CD14-positive monocyte (primary cell): ENCODE results near the gene MPLKIP. TPM values are rescaled to one million over a fixed set of nuclear protein-coding genes. Genes with fewer than 3 reads are reported as not detected.
A peak's percentile ranks its signal among the peaks of the same experiment; 100 is the strongest.

ENCODE experiments used
- DNase-seq, 3 donors: peaks; one replicate each; pipeline ENCODE4 v3.0.0-alpha.2; 2011 to 2022
- H2AFZ ChIP-seq: 2 replicates; pipeline ENCODE4 v1.6.0; 2012; ENCODE audit warnings: mild to moderate bottlenecking, low read depth, low read length, inconsistent platforms; ENCODE audit not compliant: insufficient read depth, poor library complexity, severe bottlenecking
- H3K27ac ChIP-seq, 2 donors: 1 replicate in 1 of 2; 2 replicates in 1 of 2; pipeline ENCODE4 v1.5.1; 2012 to 2013; ENCODE audit warnings: low read length in 2 of 2, control low read depth in 1 of 2, inconsistent platforms in 1 of 2, low read depth in 1 of 2, mild to moderate bottlenecking in 1 of 2
- H3K27me3 ChIP-seq, 2 donors: one replicate each; pipeline versions ENCODE4 v1.6.0 to v1.6.1; 2011 to 2013; ENCODE audit warnings: low read length in 2 of 2; ENCODE audit not compliant: control insufficient read depth in 2 of 2, insufficient read depth in 2 of 2
- H3K36me3 ChIP-seq, 2 donors: replicated peaks in 1 of 2; 1 replicate in 1 of 2; 2 replicates in 1 of 2; pipeline versions ENCODE4 v1.5.1 to v1.6.1; 2012 to 2013; ENCODE audit warnings: low read length in 2 of 2, control low read depth in 1 of 2, inconsistent platforms in 1 of 2, mild to moderate bottlenecking in 1 of 2; ENCODE audit not compliant: insufficient read depth in 2 of 2, control insufficient read depth in 1 of 2
- H3K4me1 ChIP-seq, 2 donors: 1 replicate in 1 of 2; 2 replicates in 1 of 2; pipeline versions ENCODE4 v1.5.1 to v1.6.1; 2012 to 2013; ENCODE audit warnings: low read length in 2 of 2, control low read depth in 1 of 2, inconsistent platforms in 1 of 2, mild to moderate bottlenecking in 1 of 2, moderate library complexity in 1 of 2; ENCODE audit not compliant: insufficient read depth in 2 of 2, control insufficient read depth in 1 of 2
- H3K4me2 ChIP-seq: replicated peaks from 2 replicates; pipeline ENCODE3; 2012; ENCODE audit warnings: low read length, moderate library complexity, mild to moderate bottlenecking; ENCODE audit not compliant: poor library complexity, severe bottlenecking; ENCODE audit errors: extremely low read depth
- H3K4me3 ChIP-seq, 3 experiments: fragments of 200-600 bp in 1 of 3; sonication (generic) in 1 of 3; replicated peaks in 1 of 3; 1 replicate in 2 of 3; 2 replicates in 1 of 3; pipeline ENCODE4 v1.5.1; 2011 to 2013; ENCODE audit warnings: low read length in 3 of 3, mild to moderate bottlenecking in 3 of 3, control low read depth in 2 of 3, low read depth in 2 of 3, inconsistent platforms in 1 of 3, moderate library complexity in 1 of 3
- H3K79me2 ChIP-seq: 2 replicates; pipeline ENCODE4 v1.6.0; 2012; ENCODE audit warnings: mild to moderate bottlenecking, control low read depth, inconsistent platforms, low read length, moderate library complexity; ENCODE audit not compliant: insufficient read depth
- H3K9ac ChIP-seq: 2 replicates; pipeline ENCODE4 v1.6.0; 2017; ENCODE audit warnings: low read length, mild to moderate bottlenecking; ENCODE audit not compliant: insufficient read depth, poor library complexity, severe bottlenecking
- H3K9me3 ChIP-seq, 2 donors: replicated peaks in 1 of 2; 1 replicate in 1 of 2; 2 replicates in 1 of 2; pipeline versions ENCODE4 v1.5.1 to v1.6.1; 2012 to 2013; ENCODE audit warnings: low read length in 2 of 2, control low read depth in 1 of 2; ENCODE audit not compliant: control insufficient read depth in 1 of 2, insufficient read depth in 1 of 2
- H4K20me1 ChIP-seq: 2 replicates; pipeline ENCODE4 v1.6.0; 2012; ENCODE audit warnings: mild to moderate bottlenecking, low read length, control low read depth, moderate library complexity; ENCODE audit not compliant: insufficient read depth
- H3K27ac Mint-ChIP-seq, 7 donors: one replicate each; pipeline ENCODE4 v1.8.0; 2020; ENCODE audit warnings: mild to moderate bottlenecking in 7 of 7, mixed read lengths in 7 of 7, moderate library complexity in 6 of 7, inconsistent platforms in 2 of 7
- H3K27me3 Mint-ChIP-seq, 3 donors: one replicate each; pipeline ENCODE4 v1.8.0; 2021 to 2022; ENCODE audit warnings: low read depth in 3 of 3, mild to moderate bottlenecking in 3 of 3, mixed read lengths in 3 of 3, moderate library complexity in 3 of 3, inconsistent platforms in 1 of 3
- H3K36me3 Mint-ChIP-seq, 2 donors: one replicate each; pipeline ENCODE4 v1.8.0; 2020; ENCODE audit warnings: mixed read lengths in 2 of 2, inconsistent platforms in 1 of 2, mild to moderate bottlenecking in 1 of 2
- H3K4me1 Mint-ChIP-seq: one replicate; pipeline ENCODE4 v1.8.0; 2020; ENCODE audit warnings: mild to moderate bottlenecking, mixed read lengths
- H3K4me3 Mint-ChIP-seq, 2 donors: one replicate each; pipeline ENCODE4 v1.8.0; 2020; ENCODE audit warnings: mild to moderate bottlenecking in 2 of 2, mixed read lengths in 2 of 2, moderate library complexity in 1 of 2
- H3K9me3 Mint-ChIP-seq, 7 donors: one replicate each; pipeline ENCODE4 v1.8.0; 2020 to 2022; ENCODE audit warnings: mixed read lengths in 7 of 7, mild to moderate bottlenecking in 6 of 7, moderate library complexity in 6 of 7, inconsistent platforms in 2 of 7
- WGBS: methylation state at CpG from one replicate; pipeline ENCODE4 v1.1.5; 2013; ENCODE audit warnings: missing lambda C conversion rate; ENCODE audit not compliant: insufficient coverage; 5-methylcytosine and 5-hydroxymethylcytosine counted together
- intact Hi-C, 2 donors: fragments of 100-400 bp; cut with micrococcal nuclease; formaldehyde crosslinking; loops; one replicate each; pipeline versions ENCODE4 v1.15.0 to v1.15.1; 2023
- polyA plus RNA-seq, 3 donors: library from polyadenylated mRNA; depleted of rRNA in 1 of 3; unstranded in 2 of 3; stranded (reverse) in 1 of 3; fragments of 300-500 nt in 2 of 3; fragments of >200 nt in 1 of 3; fragmentation: Illumina TruSeq in 2 of 3; gene quantifications; 1 replicate in 2 of 3; 2 replicates in 1 of 3; pipeline ENCODE4 v1.2.3, GENCODE V29; 2012 to 2021
- TF ChIP-seq, protein P1 (sequence below): fragments of 200-600 bp; IDR thresholded peaks from one replicate; pipeline ENCODE4 v1.8.0; 2022; ENCODE audit warnings: antibody characterized with exemption, mild to moderate bottlenecking

MPLKIP gene
- polyA plus RNA-seq, 3 donors, result 17.4 to 71.8 (median 64.0) TPM

DNA sequence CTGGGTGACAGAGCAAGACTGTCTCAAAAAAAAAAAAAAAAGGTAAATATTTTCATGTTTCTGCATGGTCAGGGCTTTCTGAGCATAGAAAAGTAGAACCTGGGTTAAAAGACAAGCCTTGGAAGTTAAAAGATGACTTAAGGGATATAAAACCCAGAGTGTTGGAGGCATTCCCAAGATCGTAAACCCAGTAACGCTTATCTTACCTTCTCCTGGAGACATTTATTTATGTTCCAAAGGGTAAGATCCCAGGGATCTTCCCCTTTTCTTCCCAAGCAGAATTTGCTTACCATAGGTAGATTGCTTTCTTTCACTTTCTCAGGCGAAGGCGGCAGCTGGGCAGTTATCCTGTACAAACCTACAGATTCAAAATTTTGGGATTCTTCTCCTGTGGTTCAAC, 22.6 kb upstream of the MPLKIP start:
- H3K9me3 Mint-ChIP-seq, result peaks cover 0 to 1% (median 0%) of the 10 kb centered on the region in 7 donors
- H3K36me3 ChIP-seq, result no peaks in the 10 kb centered on the region
- H3K9ac ChIP-seq, result no peak overlapping the region
- no peaks in the 10 kb centered on the region for H3K27me3 ChIP-seq
- H3K4me3 ChIP-seq, result no peak overlapping the region
- no peaks in the 10 kb centered on the region for H3K36me3 Mint-ChIP-seq
- TF ChIP-seq, protein P1, sequence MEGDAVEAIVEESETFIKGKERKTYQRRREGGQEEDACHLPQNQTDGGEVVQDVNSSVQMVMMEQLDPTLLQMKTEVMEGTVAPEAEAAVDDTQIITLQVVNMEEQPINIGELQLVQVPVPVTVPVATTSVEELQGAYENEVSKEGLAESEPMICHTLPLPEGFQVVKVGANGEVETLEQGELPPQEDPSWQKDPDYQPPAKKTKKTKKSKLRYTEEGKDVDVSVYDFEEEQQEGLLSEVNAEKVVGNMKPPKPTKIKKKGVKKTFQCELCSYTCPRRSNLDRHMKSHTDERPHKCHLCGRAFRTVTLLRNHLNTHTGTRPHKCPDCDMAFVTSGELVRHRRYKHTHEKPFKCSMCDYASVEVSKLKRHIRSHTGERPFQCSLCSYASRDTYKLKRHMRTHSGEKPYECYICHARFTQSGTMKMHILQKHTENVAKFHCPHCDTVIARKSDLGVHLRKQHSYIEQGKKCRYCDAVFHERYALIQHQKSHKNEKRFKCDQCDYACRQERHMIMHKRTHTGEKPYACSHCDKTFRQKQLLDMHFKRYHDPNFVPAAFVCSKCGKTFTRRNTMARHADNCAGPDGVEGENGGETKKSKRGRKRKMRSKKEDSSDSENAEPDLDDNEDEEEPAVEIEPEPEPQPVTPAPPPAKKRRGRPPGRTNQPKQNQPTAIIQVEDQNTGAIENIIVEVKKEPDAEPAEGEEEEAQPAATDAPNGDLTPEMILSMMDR, result no peak
- no peaks in the 10 kb centered on the region for H4K20me1 ChIP-seq
- H3K9me3 ChIP-seq, result no peaks in the 10 kb centered on the region
- no peak overlapping the region for H3K4me2 ChIP-seq
- H3K27ac Mint-ChIP-seq, result no peak overlapping the region
- 92% methylated on average over 2 of the region's 4 CpGs for WGBS
- no peak for DNase-seq
- no peaks in the 10 kb centered on the region for H3K79me2 ChIP-seq
- peaks cover 0 to 6% (median 1%) of the 10 kb centered on the region in 3 donors for H3K27me3 Mint-ChIP-seq
- H3K27ac ChIP-seq, result no peak overlapping the region
- H3K4me3 Mint-ChIP-seq, result no peak overlapping the region
- no peak overlapping the region for H2AFZ ChIP-seq
- no peaks in the 10 kb centered on the region for H3K4me1 Mint-ChIP-seq
- intact Hi-C loops, result no loop called here
- H3K4me1 ChIP-seq, result no peaks in the 10 kb centered on the region

DNA sequence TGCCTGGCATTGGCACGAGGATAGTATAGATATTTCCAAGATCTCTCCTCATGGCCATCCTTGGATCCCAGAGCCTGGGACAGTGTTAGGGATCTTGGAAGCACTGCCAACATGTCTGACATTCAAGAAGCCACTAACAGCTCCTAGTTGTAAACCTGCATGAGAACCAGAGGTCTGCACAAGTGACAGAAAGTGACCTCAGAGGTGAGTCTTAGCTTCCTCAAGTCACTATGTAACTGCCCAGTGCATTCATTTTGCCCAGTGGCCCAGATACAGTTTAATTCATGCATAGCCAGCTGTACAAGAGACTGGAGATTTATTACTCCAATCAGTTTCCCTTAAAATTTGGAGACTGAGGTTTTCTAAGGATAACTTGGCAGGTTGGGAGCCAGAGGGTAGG, 17.1 kb upstream of the MPLKIP start:
- H3K4me1 ChIP-seq, result no peaks in the 10 kb centered on the region
- H3K36me3 ChIP-seq, result no peaks in the 10 kb centered on the region
- no peak for DNase-seq
- peaks cover 0 to 6% (median 5%) of the 10 kb centered on the region in 3 donors for H3K27me3 Mint-ChIP-seq
- WGBS, result 100% methylated on average over 1 of the region's 1 CpG
- H3K27me3 ChIP-seq, result no peaks in the 10 kb centered on the region
- no peaks in the 10 kb centered on the region for H4K20me1 ChIP-seq
- no peak overlapping the region for H3K4me2 ChIP-seq
- TF ChIP-seq, protein P1, result no peak
- H3K27ac Mint-ChIP-seq, result peak overlapping the region in 1 of 7 donors; percentile 37
- H3K4me3 Mint-ChIP-seq, result no peak overlapping the region
- no peaks in the 10 kb centered on the region for H3K4me1 Mint-ChIP-seq
- peaks cover 0 to 15% (median 5%) of the 10 kb centered on the region in 7 donors for H3K9me3 Mint-ChIP-seq
- H3K9me3 ChIP-seq, result peaks cover 0 to 5% of the 10 kb centered on the region in 2 donors
- no peak overlapping the region for H3K4me3 ChIP-seq
- intact Hi-C loops, result no loop called here
- H3K9ac ChIP-seq, result no peak overlapping the region
- no peak overlapping the region for H3K27ac ChIP-seq
- no peaks in the 10 kb centered on the region for H3K79me2 ChIP-seq
- no peaks in the 10 kb centered on the region for H3K36me3 Mint-ChIP-seq
- H2AFZ ChIP-seq, result no peak overlapping the region
